GM18519 (cell line): ENCODE data around the gene OSER1.

Experiments
- ATAC-seq: cut with Tn5 transposase; IDR thresholded peaks from one replicate; pipeline ENCODE4 v1.9.1; 2021; ENCODE audit warnings: mild to moderate bottlenecking, moderate library complexity; ENCODE audit not compliant: unreplicated experiment, low FRiP score

OSER1 gene

DNA sequence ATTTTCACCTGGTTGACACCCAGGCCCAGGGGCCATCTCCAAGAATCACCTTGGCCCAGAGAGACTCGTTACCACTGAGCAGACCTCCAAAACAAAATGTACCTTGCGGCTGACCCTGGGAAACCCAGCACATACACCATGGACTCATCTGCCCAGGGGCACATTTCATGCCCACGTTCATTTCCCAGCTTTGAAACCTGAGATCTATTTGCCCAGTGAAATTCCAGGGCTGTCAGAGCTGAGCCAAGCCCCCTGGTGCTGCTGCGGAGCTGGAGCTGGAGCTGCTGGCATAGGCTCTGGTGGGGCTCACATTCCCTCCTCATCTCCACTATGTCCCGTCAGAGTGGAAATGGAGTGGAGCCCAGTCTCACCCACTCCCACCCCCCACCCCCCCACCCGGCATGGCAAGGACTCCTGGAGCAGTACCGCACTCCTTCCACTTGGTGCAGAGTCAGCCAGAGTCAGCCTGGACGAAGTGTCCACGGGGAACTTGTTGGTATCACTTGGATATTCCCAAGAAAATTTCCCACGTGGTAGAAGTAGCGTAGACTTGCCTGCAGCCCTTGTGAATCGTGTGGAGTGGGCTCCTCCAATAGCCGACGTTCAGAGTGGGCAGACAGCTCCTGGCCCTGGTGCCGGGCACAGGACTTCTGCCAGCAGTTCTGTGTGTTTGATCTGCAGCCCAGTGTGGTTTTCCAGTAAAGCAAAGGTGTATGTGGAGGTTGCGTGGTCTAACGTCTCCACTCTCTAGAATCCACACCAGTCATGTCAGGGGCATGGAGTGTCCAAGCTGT is 18.1 kb upstream of the OSER1 start:
- no peak for ATAC-seq

GRCh38 chr20:44224637-44225036 is 14.1 kb upstream of the OSER1 start:
- ATAC-seq = no peak

DNA sequence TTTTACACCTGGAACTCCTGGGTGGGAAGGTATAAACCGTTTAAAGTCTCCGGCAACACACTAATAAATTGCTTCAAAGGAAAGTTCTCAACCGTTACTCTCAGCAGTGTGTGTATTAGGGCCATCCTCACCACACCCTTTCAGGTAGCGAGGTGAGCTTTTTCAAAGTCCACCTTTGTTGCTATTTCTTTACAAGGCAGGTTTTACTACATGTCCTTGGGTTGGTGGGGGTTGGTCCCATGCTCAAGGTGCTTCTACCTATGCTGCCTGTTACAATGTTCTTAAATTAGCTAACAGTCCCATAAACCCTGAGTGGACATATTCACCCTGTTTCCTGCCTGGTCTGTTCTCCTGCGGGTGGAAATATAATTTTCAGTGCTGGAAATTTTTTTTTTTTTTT is 13.2 kb upstream of the OSER1 start:
- ATAC-seq = no peak

DNA sequence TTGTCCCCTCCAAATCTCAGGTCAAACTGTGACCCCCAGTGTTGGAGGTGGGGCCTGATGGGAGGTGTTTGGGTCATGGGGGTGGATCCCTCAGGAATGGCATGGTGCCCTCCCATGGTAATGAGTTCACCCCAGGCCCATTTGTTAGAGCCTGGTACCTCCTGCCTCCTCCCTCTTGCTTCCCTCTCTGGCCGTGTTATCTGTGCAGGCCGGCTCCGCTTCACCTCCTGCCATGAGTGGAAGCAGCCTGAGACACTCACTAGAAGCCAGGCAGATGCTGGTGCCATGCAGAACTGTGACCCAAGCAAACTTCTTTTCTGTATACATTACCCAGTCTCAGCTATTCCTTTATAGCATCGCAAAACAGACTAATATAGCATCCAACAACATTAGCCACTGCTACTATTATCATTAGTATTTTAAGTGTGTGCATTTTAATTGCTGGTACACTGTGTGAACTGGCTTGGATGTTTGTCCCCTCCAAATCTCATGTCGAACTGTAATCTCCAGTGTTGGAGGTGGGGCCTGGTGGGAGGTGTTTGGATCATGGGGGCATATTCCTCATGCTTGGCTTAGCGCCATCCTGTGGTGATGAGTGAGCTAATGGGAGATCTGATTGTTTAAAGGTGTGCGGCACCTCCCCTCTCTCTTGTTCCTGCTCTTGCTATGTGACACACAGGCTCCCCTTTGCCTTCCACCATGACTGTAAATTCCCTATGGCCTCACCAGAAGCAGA is 12.2 kb upstream of the OSER1 start:
- no peak for ATAC-seq

- ATAC-seq = no peak
Measured at GRCh38 chr20:44222027-44222426, 11.5 kb upstream of the OSER1 start.

- no peak for ATAC-seq
Measured at GRCh38 chr20:44221368-44221954, 10.9 kb upstream of the OSER1 start.

DNA sequence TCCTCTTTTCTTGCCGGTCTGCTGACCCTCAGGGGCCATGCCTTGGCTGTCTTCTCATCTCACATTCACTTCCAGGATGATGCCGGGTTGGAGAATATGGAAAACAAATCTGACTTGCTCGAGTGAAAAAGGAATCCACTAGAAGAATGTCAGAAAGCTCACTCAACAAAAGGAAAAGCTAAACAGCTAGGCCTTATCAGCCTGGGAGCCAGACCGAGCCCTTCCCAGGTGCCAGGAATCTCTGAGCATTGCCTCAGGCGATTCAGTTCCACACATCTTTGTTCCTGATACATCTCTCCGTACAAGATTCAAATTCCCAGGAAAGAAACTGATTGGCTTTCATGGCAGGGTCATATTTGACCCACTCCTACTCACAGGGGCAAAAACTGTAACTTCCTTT is 9.2 kb upstream of the OSER1 start:
- no peak for ATAC-seq

DNA sequence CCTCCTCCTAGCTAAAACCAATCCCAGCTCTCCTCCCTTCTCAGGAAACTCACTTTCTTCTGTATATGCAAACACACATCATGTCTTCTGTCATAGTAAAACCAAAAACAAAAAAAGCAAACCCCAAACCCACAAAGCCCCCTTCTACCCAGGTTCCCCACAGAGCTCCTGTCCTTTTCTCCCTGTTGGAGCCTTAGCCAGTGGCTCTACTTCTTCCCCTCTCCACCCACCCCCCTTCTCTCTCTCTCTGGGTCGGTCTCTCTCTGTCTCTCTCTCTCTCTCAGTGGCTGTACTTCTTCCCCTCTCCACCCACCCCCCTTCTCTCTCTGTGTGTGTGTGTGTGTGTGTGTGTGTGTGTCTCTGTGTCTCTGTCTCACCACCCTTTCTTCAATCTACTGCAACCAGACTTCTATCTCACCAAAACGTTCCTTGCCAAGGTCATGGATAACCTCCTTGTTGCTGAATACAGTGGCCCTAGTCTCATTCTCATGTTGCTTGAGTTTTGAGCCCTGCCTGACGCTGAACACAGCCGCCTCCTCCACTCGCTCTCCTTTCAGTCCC is 8.7 kb upstream of the OSER1 start:
- ATAC-seq = no peak

DNA sequence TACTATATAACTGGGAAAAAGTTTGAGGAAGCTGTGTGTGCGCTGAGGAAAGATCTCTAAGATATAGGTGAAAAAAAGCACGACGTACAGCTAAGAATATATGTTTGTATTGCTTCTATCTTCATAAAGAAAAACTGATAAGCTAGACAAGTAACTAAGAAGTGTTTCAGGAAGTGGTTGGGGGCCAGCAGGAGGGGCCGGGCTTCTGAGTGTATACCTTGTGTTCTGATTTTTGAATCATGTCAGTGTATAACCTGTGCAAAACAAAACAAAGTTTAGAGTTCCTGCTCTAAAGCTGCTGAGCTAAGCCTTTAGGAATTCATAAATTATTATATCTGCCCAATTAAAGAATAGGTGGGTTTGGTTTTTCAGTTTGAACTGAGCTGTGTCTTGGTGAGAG is 7.9 kb upstream of the OSER1 start:
- no peak for ATAC-seq

DNA sequence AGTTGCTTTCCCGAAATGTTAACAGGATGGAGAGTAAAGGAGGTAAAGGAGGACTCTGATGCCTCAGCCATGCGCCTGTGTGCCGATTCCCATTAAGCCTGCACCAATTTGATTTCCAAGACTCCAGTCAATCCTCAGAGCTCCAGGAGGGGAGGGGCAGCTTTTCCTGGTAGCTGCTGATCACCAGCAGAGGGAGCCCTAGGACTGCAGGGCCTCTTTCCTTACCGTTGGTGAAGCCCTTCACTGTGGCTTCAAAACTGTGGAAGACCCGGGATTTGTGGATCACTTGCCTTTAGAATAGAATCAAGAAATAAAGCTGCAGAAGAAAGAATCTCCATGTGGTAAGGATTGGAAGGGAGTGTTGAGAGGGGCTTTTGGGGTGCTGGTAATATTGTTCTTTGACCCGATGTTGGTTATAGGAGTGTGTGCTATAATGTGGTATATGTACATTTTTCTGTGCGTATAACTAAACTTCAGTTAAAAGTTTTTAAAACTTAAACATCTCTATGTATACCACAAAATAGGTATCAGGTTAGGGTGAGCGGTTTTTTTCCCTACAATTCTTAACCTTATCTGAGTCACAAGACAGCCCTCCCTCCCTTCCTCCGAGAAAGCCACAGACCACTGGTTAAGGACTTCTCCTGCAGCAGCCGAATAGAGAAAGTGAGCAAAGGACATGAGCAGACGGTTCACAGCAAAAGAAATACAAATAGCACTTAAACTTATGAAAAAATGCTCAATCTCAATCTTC is 6.9 kb upstream of the OSER1 start:
- no peak for ATAC-seq

- ATAC-seq = no peak
Measured at GRCh38 chr20:44215125-44215524, 4.6 kb upstream of the OSER1 start.

DNA sequence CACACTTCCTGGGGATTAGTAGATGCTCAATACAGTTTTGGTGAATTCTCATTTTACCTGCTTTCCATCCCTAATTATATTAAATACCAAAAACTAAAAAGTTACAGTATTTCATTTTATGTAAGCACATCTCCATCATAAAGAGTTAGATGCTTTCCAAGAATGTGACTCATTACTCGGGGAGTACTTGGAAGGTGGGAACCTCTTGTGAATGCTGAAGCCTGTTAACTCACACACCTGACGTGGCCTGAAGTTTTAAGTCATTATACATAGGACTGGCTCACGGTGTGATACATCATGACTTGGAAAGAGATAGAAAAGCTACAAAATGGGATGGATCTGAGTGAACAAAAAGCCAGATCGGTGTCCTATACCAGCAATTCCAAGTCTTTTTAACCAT is 2.2 kb upstream of the OSER1 start:
- no peak for ATAC-seq

- peak; percentile 4 for ATAC-seq
Measured at GRCh38 chr20:44211177-44212039, 837 bp upstream of the OSER1 start.

- no peak for ATAC-seq
Measured at GRCh38 chr20:44209686-44210405, 725 bp downstream of the OSER1 start.

DNA sequence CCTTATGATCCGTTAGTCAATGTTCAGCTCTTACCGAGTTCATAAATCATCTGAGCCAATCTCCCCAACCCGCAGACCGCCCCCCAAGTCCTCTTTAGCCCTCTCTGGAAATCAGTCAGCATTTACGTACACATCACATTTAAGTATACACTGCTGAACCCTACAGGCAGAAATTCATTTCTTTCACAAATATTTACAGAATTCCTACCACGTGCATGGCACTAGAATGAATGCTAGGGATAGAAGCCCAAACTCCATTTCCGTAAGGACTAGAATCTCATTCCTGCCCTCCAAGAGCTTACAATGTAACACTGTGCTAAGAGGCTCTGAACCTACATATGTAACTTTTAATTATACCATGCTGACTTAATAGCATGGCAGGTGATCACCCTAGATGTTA is 1.8 kb downstream of the OSER1 start:
- ATAC-seq = no peak

- ATAC-seq = no peak
Measured at GRCh38 chr20:44208165-44208564, 2.4 kb downstream of the OSER1 start.

DNA sequence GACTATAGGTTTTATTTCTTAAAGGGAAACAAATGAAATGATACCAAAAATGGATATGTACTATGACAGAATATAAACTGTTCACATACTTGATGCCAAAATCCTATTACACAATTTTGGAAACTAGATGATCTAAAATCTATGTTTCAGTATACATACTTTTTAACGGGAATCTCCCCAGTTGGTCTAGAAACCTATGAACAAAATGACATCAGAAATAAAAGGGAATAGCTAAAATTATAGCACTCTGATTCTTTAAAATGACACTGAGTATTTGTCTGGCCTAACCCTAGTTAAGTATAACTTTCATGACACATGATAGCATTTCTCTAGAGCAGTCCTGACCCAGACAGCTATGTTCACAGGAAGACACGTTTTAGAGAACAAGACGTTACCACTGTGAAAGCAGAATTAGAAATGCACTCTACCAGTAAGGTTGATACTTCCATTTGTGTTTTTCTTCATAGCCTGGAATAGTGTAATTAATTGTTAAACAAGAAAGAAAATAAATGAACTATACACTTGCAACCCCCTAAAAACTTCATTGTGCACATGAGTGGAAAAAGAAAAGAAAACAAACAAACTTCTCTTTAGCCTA is 3.3 kb downstream of the OSER1 start:
- no peak for ATAC-seq

DNA sequence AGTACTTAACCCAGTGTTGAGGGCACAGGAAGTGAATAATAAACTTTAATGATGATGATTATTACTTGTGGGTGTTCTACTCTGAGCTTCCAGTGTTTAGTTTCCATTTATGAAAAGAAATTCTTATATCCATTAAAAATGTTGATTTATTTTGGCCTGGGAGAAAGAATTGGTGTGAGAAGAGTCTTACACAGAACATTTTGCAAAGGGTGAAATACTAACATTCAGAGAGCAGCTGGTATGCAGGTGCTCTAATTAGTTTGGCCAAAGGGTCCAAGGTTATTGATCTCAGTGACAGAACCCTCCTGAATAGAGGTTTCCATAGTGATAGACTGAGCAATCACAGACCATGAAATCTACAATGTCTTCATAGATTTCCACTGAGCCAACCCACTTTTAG is 4.4 kb downstream of the OSER1 start:
- ATAC-seq = no peak

GRCh38 chr20:44204832-44205215 is 5.7 kb downstream of the OSER1 start:
- ATAC-seq = no peak
